SK-N-SH (cell line): ENCODE data around the gene ZMIZ1. TPM values are rescaled to one million over a fixed set of nuclear protein-coding genes. Genes with fewer than 3 reads are reported as not detected.

Experiments used
- CTCF ChIA-PET: fragments of 300-600, 350-600 bp; formaldehyde crosslinking; extraction: SDS; loops from one replicate; lab custom pipeline; 2021; lab: Yijun Ruan, JAX
- POLR2A ChIA-PET: fragments of 350-600 bp; sonication (Branson Sonifier 250); formaldehyde crosslinking; extraction: SDS; loops from one replicate; lab custom pipeline; 2020; ENCODE audit warnings: antibody characterized with exemption, inconsistent platforms; lab: Yijun Ruan, JAX
- DNase-seq: peaks from one replicate; pipeline ENCODE4 v3.0.0; 2012
- H2AFZ ChIP-seq: fragments of 200-600 bp; sonication (generic); 2 replicates; pipeline ENCODE4 v1.8.1; 2016; ENCODE audit warnings: antibody characterized with exemption, mild to moderate bottlenecking, low read depth
- H3F3A ChIP-seq: fragments of 200-600 bp; sonication (generic); replicated peaks from 2 replicates; pipeline ENCODE3; 2016; ENCODE audit warnings: antibody characterized with exemption, mild to moderate bottlenecking; ENCODE audit not compliant: insufficient read depth
- H3K27ac ChIP-seq, 2 experiments: fragments of 200-500 bp in 1 of 2; fragments of 200-600 bp in 1 of 2; sonication (Bioruptor generic) in 1 of 2; sonication (generic), shearing (Covaris generic) in 1 of 2; 2 replicates each; pipeline versions ENCODE4 v1.5.1 to v1.6.1; 2014 to 2016; ENCODE audit warnings: low read depth in 2 of 2, inconsistent platforms in 1 of 2, low read length in 1 of 2, mild to moderate bottlenecking in 1 of 2, mixed read lengths in 1 of 2
- H3K27me3 ChIP-seq: fragments of 200-600 bp; sonication (generic), shearing (Covaris generic); 2 replicates; pipeline ENCODE4 v1.6.1; 2016; ENCODE audit warnings: mixed run types; ENCODE audit not compliant: insufficient read depth
- H3K36me3 ChIP-seq, 2 experiments: fragments of 200-500 bp in 1 of 2; fragments of 200-600 bp in 1 of 2; sonication (Bioruptor generic) in 1 of 2; sonication (generic) in 1 of 2; replicated peaks in 1 of 2; 2 replicates each; pipeline versions ENCODE3 to v1.5.1; 2014 to 2016; ENCODE audit warnings: low read length in 1 of 2, mild to moderate bottlenecking in 1 of 2; ENCODE audit not compliant: insufficient read depth in 2 of 2, control insufficient read depth in 1 of 2
- H3K4me1 ChIP-seq, 2 experiments: fragments of 200-500 bp in 1 of 2; fragments of 200-600 bp in 1 of 2; sonication (Bioruptor generic) in 1 of 2; sonication (generic), shearing (Covaris generic) in 1 of 2; 2 replicates each; pipeline versions ENCODE4 v1.5.1 to v1.6.1; 2014 to 2016; ENCODE audit warnings: low read depth in 1 of 2, low read length in 1 of 2, mixed run types in 1 of 2; ENCODE audit not compliant: insufficient read depth in 2 of 2, control insufficient read depth in 1 of 2
- H3K4me2 ChIP-seq: fragments of 200-600 bp; sonication (generic), shearing (Covaris generic); 2 replicates; pipeline ENCODE4 v1.6.1; 2017; ENCODE audit warnings: mixed run types
- H3K4me3 ChIP-seq, 2 experiments: fragments of 200-500 bp in 1 of 2; fragments of 200-600 bp in 1 of 2; sonication (Bioruptor generic) in 1 of 2; sonication (generic), shearing (Covaris generic) in 1 of 2; 2 replicates each; pipeline versions ENCODE4 v1.5.1 to v1.8.1; 2014 to 2016; ENCODE audit warnings: low read depth in 2 of 2, inconsistent platforms in 1 of 2, low read length in 1 of 2, mild to moderate bottlenecking in 1 of 2, mixed read lengths in 1 of 2, moderate library complexity in 1 of 2
- H3K79me2 ChIP-seq: fragments of 200-600 bp; sonication (generic); 2 replicates; pipeline ENCODE4 v1.8.1; 2017; ENCODE audit warnings: mild to moderate bottlenecking; ENCODE audit not compliant: insufficient read depth
- H3K9ac ChIP-seq: fragments of 200-600 bp; sonication (generic); 2 replicates; pipeline ENCODE4 v1.6.1; 2017; ENCODE audit warnings: mixed run types
- H3K9me2 ChIP-seq: fragments of 200-600 bp; sonication (generic); 2 replicates; pipeline ENCODE4 v1.6.1; 2017; ENCODE audit warnings: mixed run types
- H3K9me3 ChIP-seq: fragments of 200-600 bp; sonication (generic); 2 replicates; pipeline ENCODE4 v1.6.1; 2017; ENCODE audit warnings: mixed run types, mild to moderate bottlenecking, moderate library complexity
- H4K20me1 ChIP-seq: fragments of 200-600 bp; sonication (generic); 2 replicates; pipeline ENCODE4 v1.6.1; 2017; ENCODE audit warnings: mild to moderate bottlenecking, mixed run types; ENCODE audit not compliant: insufficient read depth
- ELF1 ChIP-seq: IDR thresholded peaks from 2 replicates; pipeline ENCODE4 v1.4.0; 2012
- FOSL2 ChIP-seq: IDR thresholded peaks from 2 replicates; pipeline ENCODE4 v1.4.0; 2012; ENCODE audit warnings: low read depth, mild to moderate bottlenecking, moderate library complexity, borderline replicate concordance
- FOXJ3 ChIP-seq: sonication (generic); formaldehyde crosslinking; IDR thresholded peaks from 2 replicates; pipeline ENCODE4 v1.5.1; 2020; ENCODE audit warnings: mild to moderate bottlenecking, missing genetic modification reagents
- GABPA ChIP-seq: IDR thresholded peaks from 2 replicates; pipeline ENCODE4 v1.4.0; 2012; ENCODE audit warnings: low read depth, mild to moderate bottlenecking
- MXI1 ChIP-seq: IDR thresholded peaks from 2 replicates; pipeline ENCODE4 v1.6.1; 2012; ENCODE audit warnings: mild to moderate bottlenecking, low read depth, low read length, improper control_type of control experiment
- NRF1 ChIP-seq: IDR thresholded peaks from 2 replicates; pipeline ENCODE4 v1.6.1; 2012; ENCODE audit warnings: low read depth, mild to moderate bottlenecking, low read length
- RAD21 ChIP-seq: IDR thresholded peaks from 2 replicates; pipeline ENCODE4 v1.6.1; 2012; ENCODE audit warnings: mild to moderate bottlenecking, low read length
- RXRA ChIP-seq: IDR thresholded peaks from 2 replicates; pipeline ENCODE4 v1.4.0; 2012; ENCODE audit warnings: low read depth, mild to moderate bottlenecking, borderline replicate concordance
- TAF1 ChIP-seq: IDR thresholded peaks from 2 replicates; pipeline ENCODE4 v1.6.1; 2012; ENCODE audit warnings: low read depth, mild to moderate bottlenecking, low read length, moderate library complexity, borderline replicate concordance
- WGBS: methylation state at CpG from one replicate; pipeline ENCODE4 v1.1.6; 2017; ENCODE audit warnings: low lambda C conversion rate; 5-methylcytosine and 5-hydroxymethylcytosine counted together
- polyA plus RNA-seq, 3 experiments: library from polyadenylated mRNA; depleted of rRNA; stranded (reverse); fragments of >200 nt; gene quantifications; 2 replicates each; pipeline ENCODE4 v1.2.3, GENCODE V29; 2012
- TF ChIP-seq, protein P1 (sequence below): IDR thresholded peaks from 2 replicates; pipeline ENCODE4; 2012

Gene ZMIZ1
- polyA plus RNA-seq, 1 of the 3 experiments (the other 2 are of a cell fraction): 23.5 TPM

DNA sequence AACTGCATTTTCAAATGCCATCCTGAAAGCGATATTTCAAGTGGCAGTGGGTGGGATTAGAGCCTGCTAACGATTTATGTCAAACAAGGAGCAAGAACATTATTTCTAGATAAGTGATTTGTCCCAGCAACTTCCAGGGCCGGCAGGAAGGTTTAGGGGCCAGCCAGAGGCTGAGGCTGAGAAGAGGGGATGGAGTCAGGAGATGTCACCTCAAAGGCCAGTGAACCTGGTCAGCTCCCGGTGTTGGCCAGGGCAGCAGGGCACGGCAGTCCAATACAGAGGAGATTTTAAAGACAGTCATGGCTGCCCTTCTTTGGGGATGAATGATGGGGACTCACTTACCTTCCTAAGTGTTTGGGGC, 172.8 kb downstream of the ZMIZ1 start:
- Histone ChIP-seq H3K4me3 (peak overlapping the region; percentile 44 to 53; a peak in 3 of 4 replicates), H2AFZ (no peak overlapping the region), H3K36me3 (no peaks in the 10 kb centered on the region), H3F3A (peaks cover 29% of the 10 kb centered on the region), H3K9me3 (no peaks in the 10 kb centered on the region), H3K9ac (peak overlapping the region; percentile 48; the same call in 1 of the 2 replicates), H3K4me2 (peak overlapping the region; percentile 95), H3K27me3 (no peaks in the 10 kb centered on the region), H3K27ac (peak overlapping the region; percentile 72 to 99; a peak in 3 of 4 replicates), H3K9me2 (no peaks in the 10 kb centered on the region), H3K79me2 (peaks cover 70% of the 10 kb centered on the region), H3K4me1 (peaks cover 64 to 85% of the 10 kb centered on the region in 2 experiments), H4K20me1 (peaks cover 37% of the 10 kb centered on the region)
- CTCF ChIA-PET: interaction anchor here (0.7 to 2.8 kb wide), 8 partner anchors 8 to 48 kb away, joined by 3 to 8 read pairs (median 3); no protein-coding TSS in a partner anchor
- TF ChIP-seq GABPA (no peak), RAD21 (no peak), ELF1 (no peak), MXI1 (no peak), RXRA (no peak), FOXJ3 (CRISPR knock-in tag) (no peak), TAF1 (no peak), NRF1 (no peak)
- TF ChIP-seq, protein P1, sequence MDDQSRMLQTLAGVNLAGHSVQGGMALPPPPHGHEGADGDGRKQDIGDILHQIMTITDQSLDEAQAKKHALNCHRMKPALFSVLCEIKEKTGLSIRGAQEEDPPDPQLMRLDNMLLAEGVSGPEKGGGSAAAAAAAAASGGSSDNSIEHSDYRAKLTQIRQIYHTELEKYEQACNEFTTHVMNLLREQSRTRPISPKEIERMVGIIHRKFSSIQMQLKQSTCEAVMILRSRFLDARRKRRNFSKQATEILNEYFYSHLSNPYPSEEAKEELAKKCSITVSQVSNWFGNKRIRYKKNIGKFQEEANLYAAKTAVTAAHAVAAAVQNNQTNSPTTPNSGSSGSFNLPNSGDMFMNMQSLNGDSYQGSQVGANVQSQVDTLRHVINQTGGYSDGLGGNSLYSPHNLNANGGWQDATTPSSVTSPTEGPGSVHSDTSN: no peak
- WGBS: 75% methylated on average over 5 of the region's 5 CpGs
- POLR2A ChIA-PET: interaction anchor here (0.6 to 12.6 kb wide), 8 partner anchors 10 to 45 kb away, joined by 3 to 237 read pairs (median 6); no protein-coding TSS in a partner anchor
- no peak for DNase-seq

DNA sequence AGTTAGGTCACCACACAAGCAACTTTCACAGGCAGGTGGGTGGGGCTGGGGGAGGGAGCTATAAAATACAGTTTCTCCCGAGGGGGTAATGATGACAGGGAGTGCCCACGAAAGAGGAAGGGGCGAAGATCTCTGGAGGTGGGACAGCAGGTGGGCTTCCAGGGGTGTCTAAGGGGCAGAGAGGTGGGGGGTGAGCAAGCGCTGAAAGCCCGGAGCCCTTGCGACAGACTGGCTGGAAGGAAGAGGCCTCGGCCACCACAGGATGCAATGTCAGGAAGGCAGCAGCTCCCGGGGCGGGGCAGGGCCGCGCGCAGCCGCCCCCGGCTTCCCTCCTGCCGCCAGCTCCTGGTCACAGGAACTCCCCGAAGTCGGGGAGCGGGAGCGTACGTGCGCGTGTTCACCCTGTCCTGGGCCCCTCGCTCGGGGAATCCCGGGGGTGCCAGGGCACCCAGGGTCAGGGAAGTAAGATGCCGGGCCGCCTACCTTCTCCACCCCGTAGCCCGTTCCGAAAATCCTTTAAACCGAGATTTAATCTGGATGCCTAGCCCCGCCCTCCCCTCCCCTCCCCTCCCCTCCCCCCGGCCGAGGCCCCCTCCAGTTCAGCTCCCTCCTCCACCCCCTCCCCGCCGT, 173.3 kb downstream of the ZMIZ1 start:
- CTCF ChIA-PET: interaction anchor here (0.7 to 2.8 kb wide), 10 partner anchors 9 to 47 kb away, joined by 3 to 8 read pairs (median 3); no protein-coding TSS in a partner anchor

More for the DNA sequence above, 173.3 kb downstream of the ZMIZ1 start:
- Histone ChIP-seq H3K9me3 (no peaks in the 10 kb centered on the region), H4K20me1 (peaks cover 42% of the 10 kb centered on the region), H3K4me3 (peak overlapping the region; percentile 53 to 59; a peak in 3 of 4 replicates), H3K27ac (peak overlapping the region; percentile 72 to 99; a peak in 3 of 4 replicates), H3K36me3 (no peaks in the 10 kb centered on the region), H3K4me2 (peak overlapping the region; percentile 95), H3F3A (peaks cover 29% of the 10 kb centered on the region), H3K9me2 (no peaks in the 10 kb centered on the region), H3K79me2 (peaks cover 75% of the 10 kb centered on the region), H2AFZ (no peak overlapping the region), H3K9ac (peak overlapping the region; percentile 55; the same call in 1 of the 2 replicates), H3K4me1 (peaks cover 68 to 85% of the 10 kb centered on the region in 2 experiments), H3K27me3 (no peaks in the 10 kb centered on the region)
- peak; percentile 83 for DNase-seq
- TF ChIP-seq FOSL2: no peak
- peak; percentile 34 for TF ChIP-seq NRF1
- no peak for TF ChIP-seq TAF1
- 18% methylated on average over 25 of the region's 36 CpGs for WGBS
- POLR2A ChIA-PET: interaction anchor here (0.6 to 12.6 kb wide), 12 partner anchors 9 to 103 kb away, joined by 3 to 237 read pairs (median 5); no protein-coding TSS in a partner anchor
